Omental fat pad (tissue), 4 donors: Measurements from ENCODE around the gene PTBP2. TPM values are rescaled to one million over a fixed set of nuclear protein-coding genes. Genes with fewer than 3 reads are reported as not detected.

Source experiments
- ATAC-seq: fragments of 150-250 bp; one replicate; pipeline ENCODE4 v1.9.1; 2016; ENCODE audit warnings: mild to moderate bottlenecking, moderate library complexity; ENCODE audit not compliant: low FRiP score
- DNase-seq: peaks from one replicate; pipeline ENCODE4 v3.0.0-alpha.2; 2019; ENCODE audit warnings: low spot score
- CTCF ChIP-seq, 3 donors: fragments of 450-650 bp; IDR thresholded peaks; one replicate each; pipeline ENCODE4 v1.5.1; 2016 to 2017; ENCODE audit warnings: antibody characterized with exemption in 3 of 3, mild to moderate bottlenecking in 3 of 3, moderate library complexity in 2 of 3
- total RNA-seq, 4 donors: library from RNA; depleted of rRNA; stranded (reverse); fragments of >200 nt; gene quantifications; one replicate each; pipeline ENCODE4 v1.1.0, GENCODE V29; 2016

Gene PTBP2
- total RNA-seq, 4 donors from 2014 or later, result 23.3 to 102 (median 38.9) TPM

DNA sequence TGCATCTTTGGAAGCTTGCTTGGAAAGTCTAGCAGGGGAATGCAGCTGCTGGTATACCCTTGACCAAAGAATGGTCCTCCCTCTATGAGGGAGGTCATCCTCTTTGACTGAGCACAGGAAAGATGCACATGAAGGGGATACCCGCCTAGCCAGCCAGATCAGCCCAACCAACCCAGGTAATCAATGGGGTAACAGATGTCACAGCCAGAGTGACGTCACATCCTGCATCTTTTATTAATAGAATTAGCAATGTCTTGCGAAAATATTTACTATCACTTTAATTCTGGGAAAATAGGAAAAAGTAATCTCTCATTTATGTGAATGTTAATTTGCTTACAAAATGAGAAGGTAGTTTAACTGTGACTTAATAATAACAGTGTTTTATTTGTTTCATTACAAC, 25.6 kb upstream of the PTBP2 start:
- TF ChIP-seq CTCF (IDR thresholded peaks at IDR 0.05), result no peak
- no peak for ATAC-seq
- DNase-seq, result no peak

DNA sequence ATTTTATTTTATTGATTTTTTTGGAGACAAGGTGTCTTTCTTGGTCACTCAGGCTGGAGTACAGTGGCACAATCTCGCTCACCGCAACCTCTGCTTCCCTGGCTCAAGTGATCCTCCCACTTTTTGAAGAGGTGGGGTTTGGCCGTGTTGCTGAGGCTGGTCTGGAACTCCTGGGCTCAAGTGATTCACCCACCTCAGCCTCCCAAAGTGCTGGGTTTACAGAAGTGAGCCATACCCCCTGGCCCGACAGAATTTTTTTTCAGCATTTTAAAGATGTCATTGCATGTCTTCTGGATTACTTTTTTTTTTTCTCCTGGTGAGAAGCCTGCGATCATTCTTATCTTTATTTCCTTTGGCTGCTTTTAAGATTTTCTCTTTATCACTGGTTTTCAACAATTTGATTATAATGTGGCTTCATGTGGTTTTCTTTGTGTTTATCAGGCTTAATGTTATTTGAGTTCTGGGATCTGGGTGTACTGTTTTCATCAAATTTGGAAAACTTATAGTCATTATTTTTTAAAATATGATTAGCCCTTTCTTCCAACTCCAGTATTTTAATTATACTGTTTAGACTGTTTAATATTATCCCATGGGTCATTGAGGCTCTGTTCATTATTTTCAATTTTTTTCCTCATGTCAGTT, 23.1 kb upstream of the PTBP2 start:
- no peak for TF ChIP-seq CTCF (IDR thresholded peaks at IDR 0.05)
- ATAC-seq, result no peak
- DNase-seq, result no peak

- TF ChIP-seq CTCF (IDR thresholded peaks at IDR 0.05), result no peak
- no peak for DNase-seq
- no peak for ATAC-seq
Observed at GRCh38 chr1:96703186-96703585, 18.4 kb upstream of the PTBP2 start.

DNA sequence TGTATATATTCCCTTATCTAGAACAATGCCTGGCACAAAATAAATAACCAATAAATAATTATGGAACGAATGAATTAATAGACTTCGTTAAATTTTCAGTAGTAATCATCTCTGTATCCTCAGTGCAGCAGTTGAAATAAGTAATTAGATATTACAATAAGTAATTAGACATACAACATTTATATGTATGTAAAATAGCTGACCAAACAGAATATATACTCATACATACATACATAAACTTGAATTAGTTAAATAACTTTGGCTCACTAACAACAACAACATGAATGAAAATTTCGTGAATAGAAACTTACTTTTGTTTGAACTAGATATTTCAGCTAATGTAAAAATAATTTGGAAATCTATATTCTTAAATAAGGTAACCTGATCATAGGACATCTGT, 14.6 kb upstream of the PTBP2 start:
- TF ChIP-seq CTCF (IDR thresholded peaks at IDR 0.05), result no peak
- no peak for ATAC-seq
- no peak for DNase-seq

DNA sequence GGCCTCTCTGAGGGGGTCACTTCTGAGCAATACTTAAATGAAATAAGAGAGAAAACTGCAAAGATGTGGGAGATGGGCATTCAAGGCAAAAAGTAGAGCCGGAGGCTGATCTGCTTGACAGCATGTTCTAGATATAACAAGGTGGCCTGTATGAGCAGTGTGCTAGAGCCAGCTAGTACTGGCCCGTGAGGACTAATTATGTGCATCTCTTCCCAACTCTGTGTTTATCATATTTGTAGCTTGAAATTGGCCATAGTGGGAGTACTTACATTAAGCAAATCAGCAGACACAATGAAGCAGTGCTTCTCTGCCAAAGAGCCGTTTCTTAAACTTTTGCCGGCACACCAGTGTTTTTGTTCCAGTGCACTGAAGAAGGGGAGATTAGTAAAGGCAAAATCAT, 13.1 kb upstream of the PTBP2 start:
- no peak for TF ChIP-seq CTCF (IDR thresholded peaks at IDR 0.05)
- no peak for DNase-seq
- no peak for ATAC-seq

DNA sequence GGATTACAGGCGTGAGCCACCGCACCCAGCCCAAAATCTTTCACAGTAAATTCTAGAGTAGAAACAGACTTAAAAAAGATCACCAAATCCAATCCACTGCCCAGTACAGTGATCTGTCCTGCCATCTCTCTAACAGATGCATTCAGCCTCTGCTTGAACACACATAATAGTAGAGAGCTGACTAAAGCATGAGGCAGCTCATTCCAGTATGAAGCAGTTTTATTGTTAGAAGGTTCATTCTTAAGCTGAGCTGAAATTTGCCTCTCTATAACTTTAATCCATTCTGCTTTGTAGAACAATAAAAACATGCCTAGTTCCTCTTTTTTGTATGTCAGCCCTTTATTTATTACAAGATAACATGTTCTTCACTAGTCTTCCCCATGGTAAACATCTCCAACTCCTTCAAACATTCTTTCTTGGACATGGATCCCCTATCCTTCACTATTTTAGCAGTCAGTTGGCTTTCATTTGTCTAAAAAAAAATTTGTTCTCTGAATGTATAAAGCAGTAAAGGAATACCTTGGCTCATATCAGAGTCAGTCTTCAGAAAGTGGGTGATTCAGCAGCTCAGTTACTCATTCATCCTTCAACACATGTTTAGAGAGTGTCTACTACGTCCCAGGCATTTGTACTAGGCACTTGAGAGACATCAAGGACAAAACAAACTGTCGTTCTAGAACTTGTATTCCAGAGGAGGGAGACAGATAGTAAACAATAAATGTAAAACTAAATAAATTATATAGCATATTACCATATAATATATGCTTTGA, 10.7 kb upstream of the PTBP2 start:
- no peak for TF ChIP-seq CTCF (IDR thresholded peaks at IDR 0.05)
- DNase-seq (no peak), ATAC-seq (no peak)

DNA sequence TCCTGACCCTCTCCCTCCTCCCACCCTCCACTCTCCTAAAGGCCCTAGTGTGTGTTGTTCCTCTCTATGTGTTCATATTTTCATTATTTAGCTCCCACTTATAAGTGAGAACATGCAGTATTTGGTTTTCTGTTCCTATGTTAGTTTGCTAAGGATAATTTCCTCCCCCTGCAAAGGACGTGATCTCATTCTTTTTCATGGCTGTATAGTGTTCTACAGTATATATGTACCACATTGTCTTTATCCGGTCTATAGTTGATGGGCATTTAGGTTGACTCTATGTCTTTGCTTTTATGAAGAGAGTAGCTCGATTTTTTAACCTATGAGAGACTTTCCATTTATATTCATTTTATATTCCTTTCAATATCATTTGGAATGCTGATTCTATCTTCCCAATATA, 7.9 kb upstream of the PTBP2 start:
- ATAC-seq (no peak), DNase-seq (no peak)
- no peak for TF ChIP-seq CTCF (IDR thresholded peaks at IDR 0.05)
